GM12878 (cell line): ENCODE measurements around the gene ATP2A1. TPM values are rescaled to one million over a fixed set of nuclear protein-coding genes. Genes with fewer than 3 reads are reported as not detected.

Experiments used
- ATAC-seq: fragments of 200-7000 bp; cut with Tn5 transposase; 3 replicates; pipeline ENCODE4 v1.9.1; 2020; ENCODE audit warnings: mild to moderate bottlenecking, moderate library complexity
- BruUV-seq: library from RNA; stranded (reverse); fragments of 400-500 nt; replicated peaks from 2 replicates; lab custom pipeline; 2021; lab: Mats Ljungman, UMichigan
- CTCF ChIA-PET: fragments of 300-600 bp; sonication (Branson Sonifier 250); formaldehyde crosslinking; extraction: SDS; loops from one replicate; lab custom pipeline; 2021; ENCODE audit warnings: inconsistent platforms; lab: Yijun Ruan, JAX
- POLR2A ChIA-PET: fragments of 350-600 bp; formaldehyde crosslinking; extraction: SDS; loops from one replicate; lab custom pipeline; 2021; ENCODE audit warnings: inconsistent platforms; lab: Charles Lee
- RAD21 ChIA-PET: fragments of 300-600 bp; sonication (Branson Sonifier 250); formaldehyde crosslinking; loops from one replicate; lab custom pipeline; 2023; ENCODE audit warnings: antibody characterized with exemption; ENCODE audit not compliant: unreplicated experiment; lab: Charles Lee
- SMC1A ChIA-PET: fragments of 300-600 bp; sonication (Branson Sonifier 250); formaldehyde crosslinking; loops from one replicate; lab custom pipeline; 2023; ENCODE audit not compliant: unreplicated experiment, uncharacterized antibody; lab: Charles Lee
- DNase-seq: peaks from one replicate; pipeline ENCODE4 v3.0.0-alpha.2; 2011; ENCODE audit warnings: low read depth, low spot score
- FAIRE-seq: peaks from 3 replicates; lab custom pipeline; 2011; peaks lifted over from hg19 to GRCh38; lab: Jason Lieb, UNC
- H2AFZ ChIP-seq: 2 replicates; pipeline ENCODE4 v1.6.0; 2011; ENCODE audit warnings: low read depth, low read length, control low read depth; ENCODE audit not compliant: control insufficient read depth
- H3K27ac ChIP-seq: 2 replicates; pipeline ENCODE4 v1.5.1; 2011; ENCODE audit warnings: control low read depth; ENCODE audit not compliant: control insufficient read depth, insufficient read depth
- H3K27me3 ChIP-seq, 2 experiments: replicated peaks in 1 of 2; 2 replicates each; pipeline versions ENCODE4 v1.6.0 to v1.6.1; 2011; ENCODE audit warnings: low read length in 1 of 2; ENCODE audit not compliant: control insufficient read depth in 2 of 2, insufficient read depth in 2 of 2
- H3K36me3 ChIP-seq, 2 experiments: 2 replicates each; pipeline ENCODE4 v1.5.1; 2011; ENCODE audit warnings: low read length in 1 of 2; ENCODE audit not compliant: control insufficient read depth in 2 of 2, insufficient read depth in 2 of 2
- H3K4me1 ChIP-seq: 2 replicates; pipeline ENCODE4 v1.6.1; 2011; ENCODE audit warnings: mild to moderate bottlenecking, low read length, moderate library complexity, mixed read lengths; ENCODE audit not compliant: control insufficient read depth, insufficient read depth
- H3K4me2 ChIP-seq: 2 replicates; pipeline ENCODE4 v1.6.0; 2011; ENCODE audit warnings: control low read depth; ENCODE audit not compliant: control insufficient read depth, insufficient read depth
- H3K4me3 ChIP-seq: fragments of 200-600 bp; sonication (generic); 2 replicates; pipeline ENCODE4 v1.5.1; 2016
- H3K79me2 ChIP-seq: 2 replicates; pipeline ENCODE4 v1.6.0; 2011; ENCODE audit warnings: low read length; ENCODE audit not compliant: control insufficient read depth, insufficient read depth
- H3K9ac ChIP-seq: 2 replicates; pipeline ENCODE4 v1.8.0; 2011; ENCODE audit warnings: low read length, control low read depth, mixed read lengths; ENCODE audit not compliant: control insufficient read depth, insufficient read depth
- H3K9me3 ChIP-seq: replicated peaks from 3 replicates; pipeline ENCODE4 v1.5.1; 2011; ENCODE audit warnings: mild to moderate bottlenecking, low read length; ENCODE audit not compliant: control insufficient read depth, insufficient read depth
- H4K20me1 ChIP-seq: 2 replicates; pipeline ENCODE4 v1.6.0; 2011; ENCODE audit not compliant: control insufficient read depth, insufficient read depth
- EP300 ChIP-seq, 2 experiments: fragments of 150-350 bp in 1 of 2; IDR thresholded peaks; 2 replicates each; pipeline ENCODE4 v1.6.1; 2011 to 2012; ENCODE audit warnings: low read depth in 2 of 2, low read length in 2 of 2, borderline replicate concordance in 1 of 2, improper control_type of control experiment in 1 of 2, inconsistent platforms in 1 of 2; ENCODE audit not compliant: control insufficient read depth in 1 of 2
- GABPA ChIP-seq: IDR thresholded peaks from 2 replicates; pipeline ENCODE4 v1.6.1; 2014; ENCODE audit warnings: antibody characterized with exemption, low read depth, mild to moderate bottlenecking, inconsistent platforms
- HDAC2 ChIP-seq: fragments of 200-600 bp; sonication (generic); IDR thresholded peaks from 2 replicates; pipeline ENCODE4 v1.6.1; 2017
- IKZF2 ChIP-seq, 2 experiments: fragments of 450-650 bp; IDR thresholded peaks; 2 replicates each; pipeline ENCODE4 v1.6.1; 2017; ENCODE audit warnings: mild to moderate bottlenecking in 2 of 2, moderate library complexity in 2 of 2
- LARP7 ChIP-seq: fragments of 450-650 bp; IDR thresholded peaks from 2 replicates; pipeline ENCODE4 v1.6.1; 2017; ENCODE audit warnings: mild to moderate bottlenecking
- MTA2 ChIP-seq: fragments of 450-650 bp; IDR thresholded peaks from 2 replicates; pipeline ENCODE4 v1.6.1; 2016; ENCODE audit warnings: low read depth, mild to moderate bottlenecking, moderate library complexity
- MXI1 ChIP-seq: fragments of 150-350 bp; IDR thresholded peaks from 2 replicates; pipeline ENCODE4 v1.6.1; 2011; ENCODE audit warnings: low read depth, mild to moderate bottlenecking, inconsistent platforms, low read length, improper control_type of control experiment
- MYC ChIP-seq: IDR thresholded peaks from 2 replicates; pipeline ENCODE4 v1.6.1; 2011; ENCODE audit warnings: mild to moderate bottlenecking, low read length, moderate library complexity, inconsistent platforms; ENCODE audit not compliant: insufficient read depth, insufficient replicate concordance, insufficient read length, severe bottlenecking
- NR2C2 ChIP-seq: IDR thresholded peaks from 2 replicates; pipeline ENCODE4 v1.6.1; 2011; ENCODE audit warnings: borderline replicate concordance, low read depth; ENCODE audit not compliant: control insufficient read depth, insufficient read length
- SMAD1 ChIP-seq: fragments of 450-650 bp; IDR thresholded peaks from 2 replicates; pipeline ENCODE4 v1.6.1; 2018; ENCODE audit warnings: mild to moderate bottlenecking, low read depth; ENCODE audit not compliant: partially characterized antibody
- ZNF217 ChIP-seq: fragments of 450-650 bp; IDR thresholded peaks from 2 replicates; pipeline ENCODE4 v1.6.1; 2017; ENCODE audit warnings: antibody characterized with exemption, mild to moderate bottlenecking
- WGBS: methylation state at CpG from one replicate; pipeline ENCODE4 v1.1.6; 2016; ENCODE audit warnings: low lambda C conversion rate; ENCODE audit not compliant: insufficient replicate concordance, insufficient coverage; ENCODE audit errors: missing lambda C conversion rate; 5-methylcytosine and 5-hydroxymethylcytosine counted together
- in situ Hi-C: fragments of 300-500 bp; cut with MboI; formaldehyde crosslinking; loops from 9 replicates; pipeline ENCODE4 v1.14.3; 2018; ENCODE audit warnings: mixed read lengths
- intact Hi-C: fragments of 100-400 bp; cut with micrococcal nuclease; formaldehyde crosslinking; loops from one replicate; pipeline ENCODE4 v1.14.2; 2022; ENCODE audit not compliant: unreplicated experiment
- polyA plus RNA-seq, 11 experiments: library from polyadenylated mRNA; depleted of rRNA in 4 of 11; unstranded in 6 of 11; stranded (reverse) in 5 of 11; fragments of >200 nt; fragmentation: Nextera tagmentation in 4 of 11; fragmentation: Illumina TruSeq in 1 of 11; extraction: Ambion mirVana in 4 of 11; extraction: Trizol in 1 of 11; gene quantifications; 1 replicate in 1 of 11; 2 replicates in 10 of 11; pipeline versions ENCODE4 v1.2.1 to v1.2.3, GENCODE V29; 2011 to 2016; ENCODE audit warnings: inconsistent platforms in 2 of 11, missing spikeins in 2 of 11, low read depth in 1 of 11
- total RNA-seq, 4 experiments: library from RNA; depleted of rRNA in 3 of 4; stranded (reverse); fragments of >200 nt in 3 of 4; fragmentation: Illumina TruSeq in 1 of 4; extraction: Trizol in 1 of 4; gene quantifications; 2 replicates each; pipeline versions ENCODE4 v1.2.1 to v1.2.3, GENCODE V29; 2013 to 2021
- TF ChIP-seq, protein P1 (sequence below): fragments of 450-650 bp; IDR thresholded peaks from 2 replicates; pipeline ENCODE4 v1.6.1; 2016; ENCODE audit warnings: mild to moderate bottlenecking
- TF ChIP-seq, protein P2 (sequence below): IDR thresholded peaks from 2 replicates; pipeline ENCODE4 v1.6.1; 2011; ENCODE audit warnings: mild to moderate bottlenecking, low read depth, low read length, moderate library complexity; ENCODE audit not compliant: insufficient replicate concordance
- TF ChIP-seq, protein P3 (sequence below): fragments of 450-650 bp; IDR thresholded peaks from 2 replicates; pipeline ENCODE4 v1.6.1; 2016; ENCODE audit warnings: mild to moderate bottlenecking, moderate library complexity, borderline replicate concordance

ATP2A1 gene
- total and polyA plus RNA-seq, 10 of the 15 experiments (the other 5 are each of a cell fraction or from before 2014, with no cell fraction given): 0.13 to 1.7 (median 0.88) TPM

DNA sequence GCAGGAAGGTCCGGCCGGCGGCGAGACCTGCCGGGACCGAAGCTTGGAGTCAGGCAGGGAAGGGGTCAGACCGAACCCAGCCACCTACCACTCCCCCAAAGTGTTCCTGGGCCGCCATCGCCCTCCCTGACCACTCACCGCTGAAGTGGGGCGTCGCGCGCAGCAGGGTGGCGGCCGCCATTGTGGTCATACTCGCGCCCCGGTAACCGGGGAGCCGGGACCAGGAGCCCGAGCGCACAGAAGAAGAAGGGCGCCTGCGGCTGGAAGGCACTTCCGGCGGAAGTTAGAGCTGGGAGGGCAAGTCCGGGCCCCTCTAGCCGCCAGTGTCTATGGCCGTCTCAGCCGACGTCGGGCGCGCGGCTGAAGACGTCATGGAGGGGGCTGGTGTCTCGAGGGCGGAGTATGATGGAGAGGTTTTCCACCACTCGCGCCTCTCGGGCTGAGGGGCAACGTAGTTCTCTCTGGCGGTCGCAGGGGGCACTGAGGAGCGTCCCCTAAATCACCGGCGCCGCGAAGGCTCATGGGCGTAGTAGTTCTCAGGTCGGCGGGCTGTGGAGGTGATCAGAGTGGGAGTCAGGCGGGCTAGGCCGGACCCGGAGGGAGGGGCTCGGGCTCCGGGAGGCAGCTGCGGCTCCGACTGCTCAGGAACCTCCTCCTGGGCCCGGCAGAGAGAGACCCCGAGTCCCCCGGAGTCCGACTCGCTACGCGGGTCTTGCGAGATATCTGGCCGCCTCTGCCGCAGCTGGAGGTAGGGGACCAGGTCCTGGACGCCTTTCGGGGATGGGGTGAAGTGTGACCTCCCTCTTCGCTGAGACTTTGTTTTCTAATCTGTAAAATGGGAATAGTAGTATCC, 32.0 kb upstream of the ATP2A1 start, which contains the start of gene TUFM:
Gene TUFM (minus strand): TSS at position 269 of the 853 bp plus-strand sequence. CDS start 79 bp downstream, at position 190.
- ChIA-PET SMC1A (interaction anchor here (0.6 to 4.1 kb wide), 8 partner anchors 12 to 107 kb away, joined by 3 to 27 read pairs (median 9); partner anchors contain the start of genes CD19, RABEP2 and SH2B1), POLR2A (interaction anchor here (0.5 to 4.9 kb wide), 9 partner anchors 17 to 86 kb away, joined by 3 to 43 read pairs (median 4); partner anchors contain the start of genes ATXN2L, CD19, RABEP2 and SH2B1), RAD21 (interaction anchor here (0.6 to 3.6 kb wide), 10 partner anchors 17 to 1543 kb away, joined by 3 to 22 read pairs (median 5); partner anchors contain the start of genes ATXN2L, CD19 and SH2B1), CTCF (interaction anchor here (0.8 to 4.0 kb wide), 12 partner anchors 10 to 99 kb away, joined by 3 to 21 read pairs (median 4); partner anchors contain the start of genes CD19 and SH2B1)
- in situ Hi-C loops (no loop called here), intact Hi-C loops (loop anchor here (1.0 to 2.0 kb wide), 4 partner anchors 18 to 78 kb away; partner anchors contain the start of genes ATP2A1 and RABEP2)
- peak; percentile 95 for ATAC-seq
- H3K36me3 ChIP-seq: peaks cover 9 to 10% of the 10 kb centered on the region in 2 experiments; a peak in 3 of 4 replicates
- peak; percentile 92 for DNase-seq
- peaks cover 9% of the 10 kb centered on the region for H3K4me1 ChIP-seq
- H3K79me2 ChIP-seq: peaks cover 23% of the 10 kb centered on the region
- H3K4me2 ChIP-seq: peak within 1 kb of the TSS; percentile 90
- WGBS: 1% methylated on average over 57 of the region's 73 CpGs
- H3K4me3 ChIP-seq: peak within 1 kb of the TSS; percentile 96
- no peaks in the 10 kb centered on the region for H3K27me3 ChIP-seq
- H4K20me1 ChIP-seq: no peaks in the 10 kb centered on the region
- H3K27ac ChIP-seq: peak within 1 kb of the TSS; percentile 81
- no peaks in the 10 kb centered on the region for H3K9me3 ChIP-seq
- BruUV-seq: no TSS peak
- peak within 1 kb of the TSS; percentile 93 for H3K9ac ChIP-seq
- FAIRE-seq: peak; percentile 99
- peak within 1 kb of the TSS; percentile 61 for H2AFZ ChIP-seq
- TF ChIP-seq MTA2 (no peak), MXI1 (peak; percentile 80), LARP7 (peak; percentile 79), SMAD1 (no peak), EP300 (IDR thresholded peaks at IDR 0.05; ENCODE audit: borderline replicate concordance in 1 of 2, control insufficient read depth in 1 of 2, low read depth in 2 of 2, low read length in 2 of 2) (0 out of 4 replicates have a peak, but pooled peaks of 1 of the 2 experiments have one; percentile 26), HDAC2 (no peak), ZNF217 (no peak), NR2C2 (no peak), GABPA (peak; percentile 99), IKZF2 (IDR thresholded peaks at IDR 0.05) (no peak), MYC (peak; percentile 89)
- TF ChIP-seq, protein P1, sequence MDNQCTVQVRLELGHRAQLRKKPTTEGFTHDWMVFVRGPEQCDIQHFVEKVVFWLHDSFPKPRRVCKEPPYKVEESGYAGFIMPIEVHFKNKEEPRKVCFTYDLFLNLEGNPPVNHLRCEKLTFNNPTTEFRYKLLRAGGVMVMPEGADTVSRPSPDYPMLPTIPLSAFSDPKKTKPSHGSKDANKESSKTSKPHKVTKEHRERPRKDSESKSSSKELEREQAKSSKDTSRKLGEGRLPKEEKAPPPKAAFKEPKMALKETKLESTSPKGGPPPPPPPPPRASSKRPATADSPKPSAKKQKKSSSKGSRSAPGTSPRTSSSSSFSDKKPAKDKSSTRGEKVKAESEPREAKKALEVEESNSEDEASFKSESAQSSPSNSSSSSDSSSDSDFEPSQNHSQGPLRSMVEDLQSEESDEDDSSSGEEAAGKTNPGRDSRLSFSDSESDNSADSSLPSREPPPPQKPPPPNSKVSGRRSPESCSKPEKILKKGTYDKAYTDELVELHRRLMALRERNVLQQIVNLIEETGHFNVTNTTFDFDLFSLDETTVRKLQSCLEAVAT: no peak; the same call in 1 of the 2 replicates
- TF ChIP-seq, protein P2, sequence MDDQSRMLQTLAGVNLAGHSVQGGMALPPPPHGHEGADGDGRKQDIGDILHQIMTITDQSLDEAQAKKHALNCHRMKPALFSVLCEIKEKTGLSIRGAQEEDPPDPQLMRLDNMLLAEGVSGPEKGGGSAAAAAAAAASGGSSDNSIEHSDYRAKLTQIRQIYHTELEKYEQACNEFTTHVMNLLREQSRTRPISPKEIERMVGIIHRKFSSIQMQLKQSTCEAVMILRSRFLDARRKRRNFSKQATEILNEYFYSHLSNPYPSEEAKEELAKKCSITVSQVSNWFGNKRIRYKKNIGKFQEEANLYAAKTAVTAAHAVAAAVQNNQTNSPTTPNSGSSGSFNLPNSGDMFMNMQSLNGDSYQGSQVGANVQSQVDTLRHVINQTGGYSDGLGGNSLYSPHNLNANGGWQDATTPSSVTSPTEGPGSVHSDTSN: peak; percentile 50
- TF ChIP-seq, protein P3, sequence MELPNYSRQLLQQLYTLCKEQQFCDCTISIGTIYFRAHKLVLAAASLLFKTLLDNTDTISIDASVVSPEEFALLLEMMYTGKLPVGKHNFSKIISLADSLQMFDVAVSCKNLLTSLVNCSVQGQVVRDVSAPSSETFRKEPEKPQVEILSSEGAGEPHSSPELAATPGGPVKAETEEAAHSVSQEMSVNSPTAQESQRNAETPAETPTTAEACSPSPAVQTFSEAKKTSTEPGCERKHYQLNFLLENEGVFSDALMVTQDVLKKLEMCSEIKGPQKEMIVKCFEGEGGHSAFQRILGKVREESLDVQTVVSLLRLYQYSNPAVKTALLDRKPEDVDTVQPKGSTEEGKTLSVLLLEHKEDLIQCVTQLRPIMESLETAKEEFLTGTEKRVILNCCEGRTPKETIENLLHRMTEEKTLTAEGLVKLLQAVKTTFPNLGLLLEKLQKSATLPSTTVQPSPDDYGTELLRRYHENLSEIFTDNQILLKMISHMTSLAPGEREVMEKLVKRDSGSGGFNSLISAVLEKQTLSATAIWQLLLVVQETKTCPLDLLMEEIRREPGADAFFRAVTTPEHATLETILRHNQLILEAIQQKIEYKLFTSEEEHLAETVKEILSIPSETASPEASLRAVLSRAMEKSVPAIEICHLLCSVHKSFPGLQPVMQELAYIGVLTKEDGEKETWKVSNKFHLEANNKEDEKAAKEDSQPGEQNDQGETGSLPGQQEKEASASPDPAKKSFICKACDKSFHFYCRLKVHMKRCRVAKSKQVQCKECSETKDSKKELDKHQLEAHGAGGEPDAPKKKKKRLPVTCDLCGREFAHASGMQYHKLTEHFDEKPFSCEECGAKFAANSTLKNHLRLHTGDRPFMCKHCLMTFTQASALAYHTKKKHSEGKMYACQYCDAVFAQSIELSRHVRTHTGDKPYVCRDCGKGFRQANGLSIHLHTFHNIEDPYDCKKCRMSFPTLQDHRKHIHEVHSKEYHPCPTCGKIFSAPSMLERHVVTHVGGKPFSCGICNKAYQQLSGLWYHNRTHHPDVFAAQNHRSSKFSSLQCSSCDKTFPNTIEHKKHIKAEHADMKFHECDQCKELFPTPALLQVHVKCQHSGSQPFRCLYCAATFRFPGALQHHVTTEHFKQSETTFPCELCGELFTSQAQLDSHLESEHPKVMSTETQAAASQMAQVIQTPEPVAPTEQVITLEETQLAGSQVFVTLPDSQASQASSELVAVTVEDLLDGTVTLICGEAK: peak; percentile 98
